ENCODE measurements around the gene MIER2. TPM values are rescaled to one million over a fixed set of nuclear protein-coding genes. Genes with fewer than 3 reads are reported as not detected.

Gene MIER2
- total and polyA plus RNA-seq, 4 donors: 9.4 to 49.0 (median 28.4) TPM

DNA sequence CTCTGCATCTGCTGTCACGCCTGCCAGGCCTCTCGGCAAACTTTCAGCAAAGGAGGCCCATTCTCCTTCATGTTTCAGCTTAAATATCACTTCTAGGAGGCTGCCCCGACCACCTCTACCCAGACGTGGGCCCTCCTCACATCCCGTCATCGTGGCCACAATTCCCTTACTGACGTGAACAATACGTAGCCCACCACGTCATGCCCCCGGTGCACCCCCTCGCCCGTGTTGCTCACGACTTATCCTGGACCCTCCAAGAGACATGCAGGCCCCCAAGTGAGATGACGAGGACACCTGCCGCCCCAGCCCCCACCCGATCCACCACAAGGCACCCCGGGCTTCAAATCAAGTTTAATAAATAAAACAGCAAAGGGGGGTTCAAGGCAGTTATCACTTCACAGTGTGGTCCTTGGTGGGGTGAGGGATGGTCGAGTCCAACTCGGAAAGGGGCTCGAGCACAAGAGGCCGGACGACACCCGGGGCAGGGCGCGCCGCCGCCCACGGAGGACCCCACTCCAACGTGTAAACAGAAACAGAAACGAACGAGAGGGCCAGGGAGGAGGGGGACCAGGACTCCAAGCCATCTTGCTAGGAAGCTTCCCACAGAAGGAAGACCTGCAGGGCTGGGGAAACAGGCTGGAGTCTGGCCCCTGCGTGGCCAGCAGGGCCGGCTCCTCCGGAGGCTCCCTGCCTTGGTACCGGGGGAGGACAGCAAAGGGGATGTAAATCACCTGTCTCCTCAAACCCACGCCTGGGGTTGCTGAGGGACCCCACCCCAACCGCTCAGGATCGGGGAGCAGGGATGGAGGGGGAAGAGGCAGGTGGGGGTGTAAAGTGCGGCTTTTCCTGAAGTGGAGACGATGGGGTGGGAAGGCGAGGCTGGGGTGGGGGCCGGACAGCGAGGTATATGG lies 39.1 kb downstream of the MIER2 start:
- 96% methylated on average over 32 of the region's 43 CpGs for WGBS (ENCODE audit: insufficient coverage)
- Histone ChIP-seq H3K27me3 (ENCODE audit: control insufficient read depth, insufficient read depth, low read length) (no peaks in the 10 kb centered on the region), H3K36me3 (ENCODE audit: control insufficient read depth, insufficient read depth, low read length) (peaks cover 60% of the 10 kb centered on the region), H3K4me3 (ENCODE audit: low read depth, low read length) (no peak overlapping the region), H3K4me1 (ENCODE audit: control insufficient read depth, insufficient read depth, low read length) (peaks cover 5% of the 10 kb centered on the region), H3K27ac (ENCODE audit: low read depth, low read length) (no peak overlapping the region), H3K9me3 (ENCODE audit: control insufficient read depth, insufficient read depth, low read length) (no peaks in the 10 kb centered on the region)
- DNase-seq (ENCODE audit: low read depth in 4 of 6, low spot score in 6 of 6): no peak

DNA sequence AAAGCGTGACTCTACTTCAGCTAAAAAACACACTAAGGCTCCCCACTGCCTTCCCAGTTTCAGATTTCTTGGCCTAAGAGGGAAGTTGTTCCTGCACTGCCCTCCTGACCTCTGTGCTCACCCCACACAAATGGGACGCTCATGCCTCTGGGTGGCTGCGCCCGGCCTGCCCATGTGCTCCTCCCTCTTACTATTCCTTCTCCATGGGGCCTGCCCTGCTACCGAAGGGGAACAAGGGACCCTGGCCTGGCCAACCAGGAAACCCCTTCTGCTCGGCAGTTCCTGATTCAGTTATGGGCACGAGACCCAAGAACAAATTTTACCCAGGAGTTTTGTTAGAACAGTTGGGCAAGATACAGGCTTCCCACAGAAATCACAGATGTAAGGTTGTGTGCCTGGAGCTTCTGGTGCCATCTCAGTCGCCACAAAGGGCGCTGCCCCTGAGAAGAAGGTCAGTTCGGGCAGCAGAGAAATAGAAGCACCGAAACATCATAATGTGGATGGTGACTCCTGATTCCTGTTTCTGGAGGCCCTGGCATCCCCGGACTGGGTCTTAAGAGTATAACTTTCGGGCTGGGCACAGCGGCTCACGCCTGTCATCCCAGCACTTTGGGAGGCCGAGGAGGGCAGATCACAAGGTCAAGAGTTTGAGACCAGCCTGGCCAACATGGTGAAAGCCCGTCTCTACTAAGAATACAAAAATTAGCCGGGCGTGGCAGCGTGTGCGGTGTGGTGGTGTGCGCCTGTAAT lies 47.9 kb downstream of the MIER2 start:
- Histone ChIP-seq H3K36me3 (ENCODE audit: control insufficient read depth, insufficient read depth, low read length) (no peaks in the 10 kb centered on the region), H3K4me1 (ENCODE audit: control insufficient read depth, insufficient read depth, low read length) (peaks cover 15% of the 10 kb centered on the region), H3K27ac (ENCODE audit: low read depth, low read length) (no peak overlapping the region), H3K9me3 (ENCODE audit: control insufficient read depth, insufficient read depth, low read length) (no peaks in the 10 kb centered on the region), H3K27me3 (ENCODE audit: control insufficient read depth, insufficient read depth, low read length) (peaks cover 39% of the 10 kb centered on the region), H3K4me3 (ENCODE audit: low read depth, low read length) (no peak overlapping the region)
- no peak for DNase-seq (ENCODE audit: low read depth in 4 of 6, low spot score in 6 of 6)
- 80% methylated on average over 22 of the region's 22 CpGs for WGBS (ENCODE audit: insufficient coverage)

DNA sequence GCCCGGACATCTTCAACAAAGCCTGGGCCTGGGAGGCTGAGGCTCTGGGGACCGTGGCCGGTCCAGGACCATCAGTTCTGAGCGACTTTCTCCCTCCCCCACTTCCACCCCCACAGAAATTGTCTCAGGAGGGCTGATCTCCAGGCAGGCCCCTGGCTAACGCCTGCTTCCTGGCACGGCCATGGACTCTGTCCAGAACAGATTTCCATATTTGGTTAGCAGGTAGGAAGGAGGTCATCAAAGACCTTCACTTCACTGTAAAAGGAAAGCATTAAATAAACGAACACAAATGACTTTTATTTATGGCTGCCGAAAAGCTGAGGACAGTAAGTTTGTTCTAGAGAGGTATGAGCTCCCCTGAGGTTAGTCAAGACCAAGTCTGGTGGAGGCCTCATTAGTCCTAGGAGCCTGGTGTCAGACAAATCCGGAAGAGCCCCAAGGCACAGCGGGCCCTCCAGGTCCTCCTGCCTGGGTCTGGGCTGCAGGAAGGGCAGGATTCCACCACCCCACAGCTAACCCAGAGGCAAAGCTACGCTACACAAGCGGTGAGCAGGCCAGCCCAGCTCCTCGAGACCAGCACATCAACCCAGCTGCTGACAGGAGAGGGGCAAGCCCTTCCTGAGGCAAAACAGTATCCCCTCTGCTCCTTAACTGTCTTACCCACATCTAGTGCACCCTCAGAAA lies 48.8 kb downstream of the MIER2 start:
- Histone ChIP-seq H3K27ac (ENCODE audit: low read depth, low read length) (no peak overlapping the region), H3K9me3 (ENCODE audit: control insufficient read depth, insufficient read depth, low read length) (no peaks in the 10 kb centered on the region), H3K36me3 (ENCODE audit: control insufficient read depth, insufficient read depth, low read length) (no peaks in the 10 kb centered on the region), H3K4me1 (ENCODE audit: control insufficient read depth, insufficient read depth, low read length) (peaks cover 15% of the 10 kb centered on the region), H3K27me3 (ENCODE audit: control insufficient read depth, insufficient read depth, low read length) (peaks cover 43% of the 10 kb centered on the region), H3K4me3 (ENCODE audit: low read depth, low read length) (no peak overlapping the region)
- WGBS (ENCODE audit: insufficient coverage): 75% methylated on average over 9 of the region's 13 CpGs
- no peak for DNase-seq (ENCODE audit: low read depth in 4 of 6, low spot score in 6 of 6)

DNA sequence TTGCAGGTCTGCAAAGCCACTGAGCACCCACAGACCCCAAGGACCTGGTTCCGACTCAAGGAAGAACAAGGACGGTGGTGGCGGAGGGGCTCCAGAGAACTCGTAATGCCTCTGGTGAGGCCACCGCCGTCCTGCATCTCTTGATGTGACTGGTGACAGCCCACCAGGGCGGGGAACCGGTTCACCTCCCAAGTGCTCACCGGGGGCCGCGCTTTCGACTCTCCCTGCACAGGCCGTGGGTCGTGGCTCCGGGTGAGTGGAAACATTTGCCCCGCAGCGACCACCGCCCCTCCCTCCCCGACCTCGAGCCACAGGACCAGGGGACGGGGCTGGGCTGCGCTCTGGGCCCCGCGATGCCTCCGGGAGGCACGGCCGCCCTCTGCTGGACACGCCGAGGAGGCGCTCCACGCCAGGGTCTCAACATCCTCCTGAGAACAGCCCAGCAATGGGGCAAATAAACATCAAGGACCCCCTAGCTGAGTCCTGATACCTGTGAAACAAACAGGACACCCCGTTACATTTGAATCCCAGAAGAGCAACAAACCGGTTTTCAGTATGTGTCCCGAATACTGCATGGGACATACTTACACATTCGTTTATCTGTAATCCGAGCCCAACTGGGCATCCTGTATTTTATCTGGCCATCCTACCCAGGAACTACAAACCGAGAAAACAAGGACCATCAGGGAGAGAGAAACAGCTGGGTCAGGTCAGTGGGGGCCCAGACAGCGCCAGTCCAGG lies 49.5 kb downstream of the MIER2 start:
- Histone ChIP-seq H3K4me1 (ENCODE audit: control insufficient read depth, insufficient read depth, low read length) (peaks cover 19% of the 10 kb centered on the region), H3K27me3 (ENCODE audit: control insufficient read depth, insufficient read depth, low read length) (peaks cover 49% of the 10 kb centered on the region), H3K4me3 (ENCODE audit: low read depth, low read length) (no peak overlapping the region), H3K9me3 (ENCODE audit: control insufficient read depth, insufficient read depth, low read length) (no peaks in the 10 kb centered on the region), H3K36me3 (ENCODE audit: control insufficient read depth, insufficient read depth, low read length) (no peaks in the 10 kb centered on the region), H3K27ac (ENCODE audit: low read depth, low read length) (no peak overlapping the region)
- no peak for DNase-seq (ENCODE audit: low read depth in 4 of 6, low spot score in 6 of 6)
- WGBS (ENCODE audit: insufficient coverage): 12% methylated on average over 38 of the region's 38 CpGs

DNA sequence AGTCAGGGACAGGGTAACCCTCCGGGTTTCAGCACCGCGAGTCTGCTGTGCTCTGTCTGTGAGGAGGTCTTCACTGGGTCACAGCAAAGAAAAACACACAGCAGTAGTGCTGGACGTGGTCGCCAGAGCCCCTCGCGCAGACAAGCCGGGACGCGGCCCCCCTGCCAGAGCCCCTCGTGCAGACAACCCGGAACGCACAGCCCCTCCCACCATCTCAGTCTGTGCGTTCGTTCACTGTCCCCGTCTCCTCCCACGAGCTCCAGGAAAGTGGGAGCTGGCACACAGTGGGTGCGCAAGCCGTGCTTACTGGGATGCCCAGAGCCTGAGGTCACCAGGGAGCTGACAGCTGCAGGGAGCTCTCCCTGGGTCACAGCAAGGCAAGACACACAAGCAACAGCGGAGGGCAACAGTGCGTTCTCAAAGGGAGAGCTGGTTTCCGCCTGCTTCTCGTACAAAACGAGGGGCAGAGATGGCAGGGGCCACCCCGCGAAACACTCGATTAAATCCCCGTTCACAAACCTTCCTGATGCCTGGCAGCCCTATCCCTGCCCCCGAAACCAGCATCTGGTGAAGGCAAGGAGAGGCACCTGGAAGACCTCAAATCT lies 50.2 kb downstream of the MIER2 start:
- peaks cover 19% of the 10 kb centered on the region for H3K4me1 ChIP-seq (ENCODE audit: control insufficient read depth, insufficient read depth, low read length)
- H3K9me3 ChIP-seq (ENCODE audit: control insufficient read depth, insufficient read depth, low read length): no peaks in the 10 kb centered on the region
- no peaks in the 10 kb centered on the region for H3K36me3 ChIP-seq (ENCODE audit: control insufficient read depth, insufficient read depth, low read length)
- DNase-seq (ENCODE audit: low read depth in 4 of 6, low spot score in 6 of 6): peak in 1 of 6 donors; percentile 25
- 12% methylated on average over 29 of the region's 29 CpGs for WGBS (ENCODE audit: insufficient coverage)
- H3K27me3 ChIP-seq (ENCODE audit: control insufficient read depth, insufficient read depth, low read length): peaks cover 52% of the 10 kb centered on the region
- H3K27ac ChIP-seq (ENCODE audit: low read depth, low read length): no peak overlapping the region
- no peak overlapping the region for H3K4me3 ChIP-seq (ENCODE audit: low read depth, low read length)

DNA sequence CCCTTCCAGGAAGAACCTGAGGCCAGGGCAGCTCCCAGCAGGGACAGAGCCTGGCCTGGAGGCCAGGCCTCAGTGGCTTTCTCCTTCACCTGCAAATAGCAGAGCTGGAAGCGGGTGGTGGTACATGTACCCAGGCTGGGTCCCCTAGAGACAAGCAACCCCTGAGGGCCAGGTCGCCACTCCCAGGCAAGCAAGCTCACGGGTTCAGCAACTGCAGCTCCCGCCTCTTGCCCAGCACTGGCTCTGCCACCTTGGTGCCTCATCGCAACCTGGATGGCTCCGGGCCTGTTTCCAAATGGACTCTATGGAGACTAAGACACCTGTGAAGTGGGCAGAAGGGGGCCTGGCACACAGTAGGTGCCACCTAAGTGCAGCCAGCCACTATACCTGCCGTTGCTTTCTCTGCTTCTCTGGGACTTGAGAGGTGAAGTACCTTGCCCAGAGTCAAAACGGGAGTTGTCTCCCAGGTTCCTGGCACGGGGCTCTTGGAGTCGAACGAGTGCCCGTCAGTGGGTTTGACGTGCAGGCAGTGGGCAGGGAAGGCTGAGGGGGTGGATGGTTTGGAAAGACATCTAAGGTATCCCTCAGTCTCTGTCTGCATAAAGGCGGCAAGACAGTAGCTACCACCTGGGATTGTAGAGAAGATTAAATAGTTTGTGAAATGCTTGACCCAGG lies 51.0 kb downstream of the MIER2 start:
- WGBS (ENCODE audit: insufficient coverage): 85% methylated on average over 14 of the region's 14 CpGs
- Histone ChIP-seq H3K4me3 (ENCODE audit: low read depth, low read length) (no peak overlapping the region), H3K4me1 (ENCODE audit: control insufficient read depth, insufficient read depth, low read length) (peaks cover 19% of the 10 kb centered on the region), H3K9me3 (ENCODE audit: control insufficient read depth, insufficient read depth, low read length) (no peaks in the 10 kb centered on the region), H3K27me3 (ENCODE audit: control insufficient read depth, insufficient read depth, low read length) (peaks cover 52% of the 10 kb centered on the region), H3K36me3 (ENCODE audit: control insufficient read depth, insufficient read depth, low read length) (no peaks in the 10 kb centered on the region), H3K27ac (ENCODE audit: low read depth, low read length) (no peak overlapping the region)
- no peak for DNase-seq (ENCODE audit: low read depth in 4 of 6, low spot score in 6 of 6)

DNA sequence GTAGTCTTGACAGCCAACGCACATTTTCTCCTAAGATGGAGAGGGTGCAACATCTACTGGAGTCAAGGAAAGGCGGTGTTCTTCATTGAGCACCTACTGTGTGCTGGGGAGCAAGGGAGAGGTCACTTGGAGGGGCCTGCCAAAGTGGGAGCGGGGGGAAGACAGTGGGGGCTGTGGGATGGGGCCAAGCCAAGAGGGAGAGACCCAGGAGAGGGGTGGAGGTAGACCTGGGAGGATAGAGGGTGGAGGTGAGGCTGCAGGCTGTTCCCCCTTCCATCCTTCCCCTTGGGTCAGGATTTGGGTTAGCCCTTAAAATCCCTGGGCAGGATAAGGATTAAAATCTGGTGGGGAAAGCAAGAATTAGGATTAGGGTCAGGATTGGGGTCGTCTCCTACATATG lies 51.6 kb downstream of the MIER2 start:
- Histone ChIP-seq H3K4me1 (ENCODE audit: control insufficient read depth, insufficient read depth, low read length) (peaks cover 19% of the 10 kb centered on the region), H3K9me3 (ENCODE audit: control insufficient read depth, insufficient read depth, low read length) (no peaks in the 10 kb centered on the region), H3K36me3 (ENCODE audit: control insufficient read depth, insufficient read depth, low read length) (no peaks in the 10 kb centered on the region), H3K4me3 (ENCODE audit: low read depth, low read length) (no peak overlapping the region), H3K27me3 (ENCODE audit: control insufficient read depth, insufficient read depth, low read length) (peaks cover 52% of the 10 kb centered on the region), H3K27ac (ENCODE audit: low read depth, low read length) (no peak overlapping the region)
- DNase-seq (ENCODE audit: low read depth in 4 of 6, low spot score in 6 of 6): no peak
- WGBS (ENCODE audit: insufficient coverage): 85% methylated on average over 4 of the region's 4 CpGs

DNA sequence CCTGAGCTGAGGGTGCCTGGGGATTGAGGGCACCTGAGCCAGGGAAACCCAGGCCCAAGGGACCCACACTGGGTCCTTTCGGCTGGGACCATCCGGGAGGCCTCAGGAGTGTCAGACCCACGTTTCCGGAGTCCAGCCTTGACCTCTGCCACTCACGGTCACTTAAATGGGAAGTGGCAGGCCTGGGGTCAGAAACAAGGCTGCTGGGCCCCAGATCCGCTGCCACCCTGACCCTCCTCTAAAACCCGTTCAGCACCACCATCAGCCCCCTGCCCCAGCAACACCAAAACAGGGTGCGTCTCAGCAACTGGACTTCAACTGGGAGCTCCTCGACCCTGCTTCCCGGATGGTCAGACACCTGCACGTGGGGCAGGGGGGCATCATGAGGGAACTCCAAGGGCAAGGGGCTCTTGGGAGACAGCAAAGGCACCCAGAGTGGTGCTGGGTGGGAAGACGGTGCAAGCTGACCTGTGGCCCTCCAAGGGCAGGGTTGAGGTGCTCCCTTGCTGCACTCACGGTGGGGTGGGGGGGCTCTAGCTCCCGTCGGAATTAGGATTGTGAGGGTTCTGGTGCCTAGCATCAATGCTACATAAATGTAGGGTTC lies 52.2 kb downstream of the MIER2 start:
- Histone ChIP-seq H3K27ac (ENCODE audit: low read depth, low read length) (no peak overlapping the region), H3K4me1 (ENCODE audit: control insufficient read depth, insufficient read depth, low read length) (peaks cover 19% of the 10 kb centered on the region), H3K9me3 (ENCODE audit: control insufficient read depth, insufficient read depth, low read length) (no peaks in the 10 kb centered on the region), H3K27me3 (ENCODE audit: control insufficient read depth, insufficient read depth, low read length) (peaks cover 52% of the 10 kb centered on the region), H3K4me3 (ENCODE audit: low read depth, low read length) (no peak overlapping the region), H3K36me3 (ENCODE audit: control insufficient read depth, insufficient read depth, low read length) (no peaks in the 10 kb centered on the region)
- 74% methylated on average over 15 of the region's 15 CpGs for WGBS (ENCODE audit: insufficient coverage)
- DNase-seq (ENCODE audit: low read depth in 4 of 6, low spot score in 6 of 6): no peak
